T1000 (cell line): ENCODE measurements around the gene BOK.

ENCODE experiments used
- DNase-seq: peaks from one replicate; lab custom pipeline; 2025; ENCODE audit warnings: mixed read lengths; lab: John Stamatoyannopoulos, UW

BOK gene

DNA sequence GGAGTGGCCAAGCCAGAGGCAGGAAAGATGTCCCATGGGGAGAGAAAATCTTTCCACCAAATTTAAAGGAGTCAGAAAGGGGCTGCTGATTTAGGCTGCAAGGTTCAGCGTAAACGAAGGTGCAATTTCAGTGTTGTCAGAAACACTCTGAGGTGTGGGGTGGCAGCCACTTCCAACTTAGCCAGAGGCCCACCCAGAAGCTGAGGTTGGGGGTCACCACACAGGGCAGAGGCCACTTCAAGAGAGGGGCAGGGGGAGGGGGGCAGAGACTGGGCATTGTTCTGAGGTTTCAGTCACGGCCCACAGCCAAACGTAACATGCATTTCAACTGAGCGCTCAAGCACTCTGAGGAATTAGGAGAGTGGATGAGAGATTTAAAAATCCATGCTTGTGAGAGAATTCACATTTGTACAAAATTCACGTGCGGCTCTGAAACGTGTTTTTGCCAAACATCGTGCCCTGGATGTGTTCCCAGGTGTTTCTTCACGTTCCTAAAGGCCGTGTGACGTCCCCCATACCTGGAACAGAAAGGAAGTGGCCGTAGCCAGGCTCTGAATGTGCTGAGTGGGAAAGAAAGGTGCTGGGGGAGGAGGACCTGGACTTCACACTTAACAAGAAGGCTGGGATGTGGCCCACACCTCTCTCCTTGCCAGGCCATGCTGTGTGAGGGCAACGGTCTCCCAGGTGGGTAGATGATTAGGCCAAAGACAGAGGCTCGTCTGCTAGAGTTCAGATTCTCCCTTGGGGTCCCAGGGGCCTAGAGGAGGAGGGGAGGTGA lies 19.5 kb upstream of the BOK start:
- DNase-seq: no peak

GRCh38 chr2:241539616-241540374 lies 18.8 kb upstream of the BOK start:
- DNase-seq: no peak

DNA sequence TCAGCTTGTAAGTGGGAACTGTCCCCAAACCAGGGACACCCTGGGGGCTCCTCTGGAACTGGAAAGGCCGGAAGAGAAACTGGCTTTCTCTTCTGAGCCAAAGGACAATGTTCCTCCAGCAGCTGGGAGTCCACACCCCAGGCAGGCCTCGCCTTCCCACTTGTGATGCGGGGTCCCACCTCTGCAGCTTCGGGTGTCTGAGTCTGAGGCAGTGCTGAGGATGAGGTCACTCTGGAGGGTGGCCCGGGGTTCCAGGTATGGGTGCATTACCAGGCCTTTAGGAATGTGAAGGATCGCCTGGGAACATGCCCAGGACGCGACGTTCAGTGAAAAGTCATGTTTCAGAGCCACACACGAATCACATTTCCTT lies 18.2 kb upstream of the BOK start:
- DNase-seq: no peak

DNA sequence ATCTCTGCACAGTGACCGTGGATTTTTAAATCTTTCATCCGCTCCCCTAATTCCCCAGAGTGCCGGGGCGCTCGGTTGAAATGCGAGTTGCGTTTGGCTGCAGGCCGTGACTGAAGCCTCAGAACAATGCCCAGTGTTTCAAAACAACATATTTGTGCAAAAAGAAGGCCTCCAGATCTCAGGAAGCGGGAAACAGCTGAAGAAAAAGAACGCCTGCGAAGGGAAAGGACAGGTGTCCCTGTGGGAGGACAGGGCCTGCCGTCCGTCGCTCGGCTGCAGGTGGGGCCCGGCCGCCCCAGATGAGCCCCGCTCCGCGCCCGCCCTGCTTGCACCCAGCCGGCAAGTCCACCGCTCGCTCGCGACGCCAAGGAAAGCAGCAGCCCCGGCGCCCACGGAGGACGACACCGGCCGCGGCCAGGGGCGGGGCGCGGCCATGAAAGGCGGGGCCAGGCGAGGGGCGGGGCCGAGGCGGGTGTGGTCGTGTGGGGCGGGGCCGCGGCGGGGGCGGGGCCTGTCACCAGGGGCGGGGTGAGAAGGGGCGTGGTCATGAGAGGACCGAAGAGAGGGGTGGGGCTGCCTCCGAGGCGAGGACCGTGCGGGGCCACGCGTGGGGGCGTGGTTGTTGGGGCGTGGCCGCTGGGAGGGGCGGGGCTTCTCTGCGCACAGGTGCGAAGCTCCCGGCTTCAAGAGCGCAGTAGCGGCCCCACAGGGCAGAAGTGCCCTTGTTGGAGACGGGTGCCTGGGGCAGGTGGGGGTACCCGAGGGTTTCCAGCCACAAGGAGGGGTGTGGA lies 17.6 kb upstream of the BOK start:
- DNase-seq: peak; percentile 62

- no peak for DNase-seq
Measured at GRCh38 chr2:241541564-241542277, 16.8 kb upstream of the BOK start.

DNA sequence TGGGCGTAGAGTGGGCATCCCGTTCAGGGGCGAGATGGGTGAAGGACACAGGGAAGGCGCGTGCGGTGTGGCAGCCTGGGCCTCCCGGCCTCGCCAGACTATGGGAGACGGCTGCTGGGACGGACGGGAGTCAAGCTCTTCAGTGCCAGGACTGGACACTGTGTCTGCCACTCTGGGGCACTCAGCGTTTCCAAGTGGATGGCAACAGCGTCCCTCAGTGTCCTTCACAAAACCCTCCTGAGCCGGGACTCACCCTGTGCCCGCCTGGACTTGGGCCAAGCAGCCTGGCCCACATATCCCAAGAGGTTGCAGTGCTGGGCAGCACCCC lies 16.3 kb upstream of the BOK start:
- DNase-seq: no peak

GRCh38 chr2:241545106-241545505 lies 13.4 kb upstream of the BOK start:
- DNase-seq: no peak

DNA sequence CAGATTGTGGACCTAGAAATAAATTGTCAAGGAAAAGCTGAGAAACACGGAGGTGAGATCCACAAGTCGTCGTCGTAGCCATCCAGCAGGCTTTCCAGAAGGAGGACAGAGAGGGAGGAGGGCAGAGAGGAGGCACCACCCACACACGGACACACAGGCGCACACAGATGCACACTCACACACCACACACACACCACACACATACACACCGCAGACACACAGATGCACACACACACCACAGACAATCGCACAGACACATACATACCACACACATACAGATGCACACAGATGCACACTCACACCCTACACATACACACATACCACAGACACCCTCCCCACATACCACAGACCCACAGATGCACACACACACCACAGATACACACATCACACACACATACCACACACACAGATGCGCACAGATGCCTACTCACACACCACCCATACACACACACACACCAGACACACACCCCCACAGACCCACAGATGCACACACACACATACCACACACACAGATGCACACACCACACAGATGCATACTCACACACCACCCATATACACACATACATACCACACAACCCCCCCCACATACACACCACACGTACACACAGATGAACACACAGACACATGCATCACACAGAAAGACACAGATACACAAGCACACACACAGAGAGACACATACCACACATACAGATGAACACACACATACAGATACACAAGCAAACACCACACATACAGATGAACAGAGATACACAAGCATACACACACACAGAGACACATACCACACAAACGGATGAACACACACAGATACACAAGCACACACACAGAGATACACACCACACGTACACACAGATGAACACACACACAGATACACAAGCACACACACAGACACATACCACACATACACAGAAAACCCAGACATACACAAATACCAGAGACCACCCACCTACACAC lies 12.7 kb upstream of the BOK start:
- no peak for DNase-seq

- DNase-seq: peak; percentile 67
Measured at GRCh38 chr2:241546771-241547498, 11.6 kb upstream of the BOK start.

DNA sequence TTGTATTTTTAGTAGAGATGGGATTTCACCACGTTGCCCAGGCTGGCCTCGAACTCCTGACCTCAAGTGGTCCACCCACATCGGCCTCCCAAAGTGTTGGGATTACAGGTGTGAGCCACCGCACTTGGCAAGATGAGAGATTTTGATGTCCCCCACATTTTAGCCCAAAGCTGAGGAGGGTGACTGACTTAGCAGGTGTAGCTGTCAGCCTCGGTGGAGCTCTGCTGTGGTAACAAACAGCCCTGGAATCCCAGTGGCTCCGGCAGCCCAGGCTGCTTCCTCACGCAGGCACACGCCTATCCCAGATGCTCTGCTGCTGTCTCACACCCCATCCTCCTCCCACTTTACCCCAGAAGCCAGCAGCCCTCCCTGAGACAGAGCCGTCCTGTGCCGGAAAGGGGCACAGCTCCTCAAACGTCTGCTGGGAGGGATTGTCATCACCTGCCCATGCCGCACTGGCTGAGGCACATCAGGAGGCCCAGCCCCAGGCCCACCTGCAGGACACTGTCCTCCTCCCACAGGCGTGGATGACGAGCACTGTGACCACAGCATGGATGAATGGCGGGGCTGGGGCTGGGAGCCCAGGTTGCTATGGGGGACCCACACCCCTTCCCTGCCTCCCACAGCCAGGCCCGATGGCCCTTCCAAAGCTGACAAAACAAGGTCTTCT lies 10.6 kb upstream of the BOK start:
- no peak for DNase-seq

DNA sequence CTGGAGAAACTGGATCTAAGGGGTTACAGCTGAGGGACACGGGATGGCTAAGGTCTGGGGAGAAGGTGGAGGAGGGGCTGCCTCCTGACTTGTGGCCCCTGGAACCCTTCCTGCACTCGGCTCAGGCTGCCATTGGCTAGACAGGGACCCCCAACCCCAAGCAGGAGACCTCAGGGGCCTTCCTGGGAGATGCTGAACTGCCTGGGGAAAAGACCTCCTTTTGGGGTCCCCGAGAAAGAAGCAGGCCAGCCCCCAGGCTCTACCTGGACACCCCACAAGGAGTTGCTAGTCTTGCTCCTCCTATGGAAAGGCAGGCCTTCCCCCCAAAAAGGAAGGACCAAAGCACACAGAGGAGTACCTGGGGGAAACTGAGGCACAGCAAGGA lies 10.1 kb upstream of the BOK start:
- DNase-seq: no peak

GRCh38 chr2:241550616-241551580 lies 7.6 kb upstream of the BOK start:
- no peak for DNase-seq

GRCh38 chr2:241551599-241551997 lies 6.9 kb upstream of the BOK start:
- DNase-seq: no peak

DNA sequence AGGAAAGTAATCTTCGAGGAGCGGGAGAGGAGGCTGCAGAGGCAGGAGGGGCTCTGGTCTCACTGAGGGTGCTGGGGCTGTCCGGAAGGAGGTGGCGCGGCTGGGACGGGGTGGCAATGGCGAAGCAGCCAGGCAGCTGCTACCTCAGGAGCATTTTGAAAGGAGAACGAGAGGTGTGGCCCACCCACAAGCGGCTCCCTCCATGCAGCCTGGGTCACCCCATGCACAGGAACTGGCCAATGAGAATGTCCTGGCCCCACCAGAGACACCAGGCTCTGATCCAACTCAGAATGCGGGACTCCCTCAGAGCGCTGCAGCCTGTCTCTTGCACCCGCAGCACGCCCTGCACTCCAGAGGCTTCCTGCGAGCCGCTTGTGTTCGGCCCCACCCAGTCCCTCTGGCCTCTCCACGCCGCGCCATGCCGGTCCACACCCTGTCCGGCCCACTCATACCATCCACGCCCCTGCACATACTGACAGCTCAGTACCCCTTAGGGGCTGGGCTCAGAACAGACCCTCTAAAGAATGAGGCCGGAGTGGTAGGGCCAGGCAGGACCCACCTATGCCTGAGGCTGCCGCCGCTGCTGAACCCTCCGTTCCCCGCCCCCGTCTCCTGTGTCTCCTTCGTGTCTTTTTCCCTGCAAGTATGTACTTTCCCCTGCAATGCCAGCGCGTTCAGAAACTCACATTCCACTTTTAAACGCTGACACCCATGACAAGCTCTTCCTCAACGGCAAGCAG lies 6.4 kb upstream of the BOK start:
- no peak for DNase-seq

- DNase-seq: no peak
Measured at GRCh38 chr2:241553512-241553830, 5.1 kb upstream of the BOK start.

GRCh38 chr2:241553981-241554380 lies 4.6 kb upstream of the BOK start:
- DNase-seq: no peak

GRCh38 chr2:241554610-241555322 lies 3.8 kb upstream of the BOK start:
- DNase-seq: no peak

GRCh38 chr2:241555711-241556110 lies 2.8 kb upstream of the BOK start:
- DNase-seq: no peak
